ENCODE data around the gene ETV6. TPM values are rescaled to one million over a fixed set of nuclear protein-coding genes. Genes with fewer than 3 reads are reported as not detected.

The ETV6 gene
- total RNA-seq, 1 experiment from 2014 or later, result 19.3 TPM

- DNase-seq (ENCODE audit: unreplicated experiment), result no peak
- no peaks in the 10 kb centered on the region for H3K36me3 Mint-ChIP-seq (ENCODE audit: insufficient read depth, unreplicated experiment)
- no peaks in the 10 kb centered on the region for H3K9me3 Mint-ChIP-seq (ENCODE audit: unreplicated experiment)
- intact Hi-C loops (cut with micrococcal nuclease), result no loop called here
- no peaks in the 10 kb centered on the region for H3K27me3 Mint-ChIP-seq (ENCODE audit: insufficient read depth, unreplicated experiment)
- H3K27ac Mint-ChIP-seq (ENCODE audit: low read depth, unreplicated experiment), result no peak overlapping the region
- TF ChIP-seq CTCF (IDR thresholded peaks at IDR 0.05; ENCODE audit: unreplicated experiment), result no peak
- H3K4me3 Mint-ChIP-seq (ENCODE audit: unreplicated experiment), result no peak overlapping the region
- H3K4me1 Mint-ChIP-seq (ENCODE audit: insufficient read depth, unreplicated experiment), result peaks cover 27% of the 10 kb centered on the region
- POLR2A ChIA-PET, result interaction anchor here (0.7 kb wide), 2 partner anchors 41 to 332 kb away, joined by 3 to 4 read pairs; no protein-coding TSS in a partner anchor
- CTCF ChIA-PET, result interaction anchor here (0.7 to 1.2 kb wide), 3 partner anchors 8 to 82 kb away, joined by 3 read pairs; no protein-coding TSS in a partner anchor
- BruUV-seq (replicated peaks), result no TSS peak
Observed at GRCh38 chr12:11664101-11664500, 14.6 kb downstream of the ETV6 start.

- CTCF ChIA-PET, result interaction anchor here (0.6 kb wide), 1 partner anchor 1070 kb away, joined by 3 read pairs; no protein-coding TSS in a partner anchor
- Mint-ChIP-seq H3K4me1 (ENCODE audit: insufficient read depth, unreplicated experiment) (peaks cover 29% of the 10 kb centered on the region), H3K27ac (ENCODE audit: low read depth, unreplicated experiment) (no peak overlapping the region), H3K9me3 (ENCODE audit: unreplicated experiment) (no peaks in the 10 kb centered on the region), H3K4me3 (ENCODE audit: unreplicated experiment) (no peak overlapping the region), H3K27me3 (ENCODE audit: insufficient read depth, unreplicated experiment) (no peaks in the 10 kb centered on the region), H3K36me3 (ENCODE audit: insufficient read depth, unreplicated experiment) (no peaks in the 10 kb centered on the region)
- POLR2A ChIA-PET, result interaction anchor here (0.8 to 2.5 kb wide), 2 partner anchors 10 to 30 kb away, joined by 3 to 7 read pairs; no protein-coding TSS in a partner anchor
- TF ChIP-seq CTCF (IDR thresholded peaks at IDR 0.05; ENCODE audit: unreplicated experiment), result no peak
- no TSS peak for BruUV-seq (replicated peaks)
- intact Hi-C loops (cut with micrococcal nuclease), result no loop called here
- no peak for DNase-seq (ENCODE audit: unreplicated experiment)
Observed at GRCh38 chr12:11666131-11667050, 16.9 kb downstream of the ETV6 start.

GRCh38 chr12:11667171-11667570, 17.7 kb downstream of the ETV6 start:
- ChIA-PET POLR2A (interaction anchor here (2.5 kb wide), 1 partner anchor 11 kb away, joined by 7 read pairs; no protein-coding TSS in a partner anchor), CTCF (no interaction called here)
- Mint-ChIP-seq H3K27ac (ENCODE audit: low read depth, unreplicated experiment) (no peak overlapping the region), H3K9me3 (ENCODE audit: unreplicated experiment) (no peaks in the 10 kb centered on the region), H3K4me1 (ENCODE audit: insufficient read depth, unreplicated experiment) (peaks cover 21% of the 10 kb centered on the region), H3K27me3 (ENCODE audit: insufficient read depth, unreplicated experiment) (no peaks in the 10 kb centered on the region), H3K4me3 (ENCODE audit: unreplicated experiment) (no peak overlapping the region), H3K36me3 (ENCODE audit: insufficient read depth, unreplicated experiment) (no peaks in the 10 kb centered on the region)
- DNase-seq (ENCODE audit: unreplicated experiment), result no peak
- TF ChIP-seq CTCF (IDR thresholded peaks at IDR 0.05; ENCODE audit: unreplicated experiment), result no peak
- BruUV-seq (replicated peaks), result no TSS peak
- intact Hi-C loops (cut with micrococcal nuclease), result no loop called here

- H3K4me3 Mint-ChIP-seq (ENCODE audit: unreplicated experiment), result no peak overlapping the region
- H3K27me3 Mint-ChIP-seq (ENCODE audit: insufficient read depth, unreplicated experiment), result no peaks in the 10 kb centered on the region
- no peaks in the 10 kb centered on the region for H3K9me3 Mint-ChIP-seq (ENCODE audit: unreplicated experiment)
- intact Hi-C loops (cut with micrococcal nuclease), result no loop called here
- BruUV-seq (replicated peaks), result no TSS peak
- no peaks in the 10 kb centered on the region for H3K36me3 Mint-ChIP-seq (ENCODE audit: insufficient read depth, unreplicated experiment)
- DNase-seq (ENCODE audit: unreplicated experiment), result peak; percentile 49
- TF ChIP-seq CTCF (IDR thresholded peaks at IDR 0.05; ENCODE audit: unreplicated experiment), result no peak
- H3K4me1 Mint-ChIP-seq (ENCODE audit: insufficient read depth, unreplicated experiment), result peaks cover 18% of the 10 kb centered on the region
- H3K27ac Mint-ChIP-seq (ENCODE audit: low read depth, unreplicated experiment), result no peak overlapping the region
- ChIA-PET POLR2A (no interaction called here), CTCF (interaction anchor here (0.6 to 2.6 kb wide), 2 partner anchors 11 to 130 kb away, joined by 4 to 6 read pairs; no protein-coding TSS in a partner anchor)
Observed at GRCh38 chr12:11668611-11669010, 19.1 kb downstream of the ETV6 start.

Measured in MCF 10A (cell line).